Spleen (tissue), 11 donors: ENCODE measurements around the gene PLCB1. TPM values are rescaled to one million over a fixed set of nuclear protein-coding genes. Genes with fewer than 3 reads are reported as not detected.
A peak's percentile ranks its signal among the peaks of the same experiment; 100 is the strongest.

Source experiments
- DNase-seq: peaks from one replicate; pipeline ENCODE4 v3.0.0-alpha.2; 2020
- H3K27ac ChIP-seq, 8 donors: fragments of 200-600 bp; sonication (generic) in 7 of 8; 1 replicate in 4 of 8; 2 replicates in 4 of 8; pipeline versions ENCODE4 v1.5.0 to v1.8.0; 2016 to 2021; ENCODE audit warnings: inconsistent platforms in 4 of 8, mild to moderate bottlenecking in 4 of 8, moderate library complexity in 1 of 8
- H3K27me3 ChIP-seq, 7 donors: fragments of 200-600 bp; sonication (generic) in 6 of 7; replicated peaks in 1 of 7; 1 replicate in 4 of 7; 2 replicates in 3 of 7; pipeline versions ENCODE4 v1.5.0 to v1.8.0; 2016 to 2021; ENCODE audit warnings: inconsistent platforms in 3 of 7, mild to moderate bottlenecking in 1 of 7
- H3K36me3 ChIP-seq, 6 donors: fragments of 200-600 bp; sonication (generic) in 5 of 6; 1 replicate in 4 of 6; 2 replicates in 2 of 6; pipeline versions ENCODE4 v1.5.0 to v1.8.0; 2016 to 2021; ENCODE audit warnings: inconsistent platforms in 2 of 6
- H3K4me1 ChIP-seq, 6 donors: fragments of 200-600 bp; sonication (generic) in 5 of 6; 1 replicate in 3 of 6; 2 replicates in 3 of 6; pipeline versions ENCODE4 v1.5.0 to v1.8.0; 2016 to 2021; ENCODE audit warnings: inconsistent platforms in 3 of 6
- H3K4me3 ChIP-seq, 8 donors: fragments of 200-600 bp; sonication (generic) in 7 of 8; 1 replicate in 4 of 8; 2 replicates in 4 of 8; pipeline versions ENCODE4 v1.5.0 to v1.8.0; 2016 to 2021; ENCODE audit warnings: inconsistent platforms in 4 of 8, mild to moderate bottlenecking in 4 of 8, moderate library complexity in 2 of 8
- H3K9me3 ChIP-seq, 8 donors: fragments of 200-600 bp; sonication (generic) in 7 of 8; 1 replicate in 4 of 8; 2 replicates in 4 of 8; pipeline versions ENCODE4 v1.5.0 to v1.8.0; 2016 to 2021; ENCODE audit warnings: inconsistent platforms in 4 of 8
- CTCF ChIP-seq, 11 experiments: fragments of 200-600 bp in 7 of 11; fragments of 450-650 bp in 4 of 11; sonication (generic) in 4 of 11; IDR thresholded peaks in 8 of 11; conservative IDR thresholded peaks in 3 of 11; 1 replicate in 7 of 11; 2 replicates in 4 of 11; pipeline versions ENCODE4 v1.4.0 to v1.8.0; 2016 to 2021; ENCODE audit warnings: antibody characterized with exemption in 11 of 11, inconsistent platforms in 4 of 11, mild to moderate bottlenecking in 1 of 11
- POLR2A ChIP-seq, 3 donors: fragments of 450-650 bp; IDR thresholded peaks; one replicate each; pipeline ENCODE4 v1.5.1; 2017; ENCODE audit warnings: antibody characterized with exemption in 3 of 3, mild to moderate bottlenecking in 1 of 3
- POLR2AphosphoS5 ChIP-seq, 3 donors: sonication (generic); formaldehyde crosslinking; IDR thresholded peaks; one replicate each; pipeline ENCODE4 v1.5.1; 2017; ENCODE audit warnings: antibody characterized with exemption in 3 of 3
- WGBS, 5 donors: extraction: QIAGEN DNeasy Blood & Tissue Kit in 3 of 5; methylation state at CpG; one replicate each; pipeline versions ENCODE4 v1.1.5 to v1.1.7; 2013 to 2018; 5-methylcytosine and 5-hydroxymethylcytosine counted together
- intact Hi-C: fragments of 100-400 bp; cut with DNase I; formaldehyde crosslinking; loops from one replicate; pipeline ENCODE4 v1.15.0; 2023; ENCODE audit warnings: low total_unique reads
- polyA plus RNA-seq, 3 donors: library from polyadenylated mRNA; stranded (reverse); fragments of 200-250 nt; gene quantifications; one replicate each; pipeline ENCODE4 v1.2.1, GENCODE V29; 2013
- total RNA-seq, 7 donors: library from RNA; depleted of rRNA in 3 of 7; stranded (reverse); fragments of >200 nt in 3 of 7; fragmentation: NEBNext Ultra II Directional in 4 of 7; extraction: Animal tissue kit (Norgen Biotek cat#: 25700) in 4 of 7; gene quantifications; one replicate each; pipeline versions ENCODE4 v1.1.0 to v1.2.1, GENCODE V29; 2016 to 2021
- donor health status: healthy with polysubstance abuse.
- donor health status: DM: no; HTN: no; CAD: no; lungs with moderate emphysema.
- donor health status: DM: no; HTN: no; CAD: no.
- donor health status: Bipolar disorder and iron deficiency.
- donor health status: healthy.
- donor health status: DM: no; HTN: no; CAD: no.
- donor health status: DM: yes; HTN: yes; CAD: no.

Gene PLCB1
- total and polyA plus RNA-seq, 10 donors: 1.0 to 33.7 (median 16.2) TPM

DNA sequence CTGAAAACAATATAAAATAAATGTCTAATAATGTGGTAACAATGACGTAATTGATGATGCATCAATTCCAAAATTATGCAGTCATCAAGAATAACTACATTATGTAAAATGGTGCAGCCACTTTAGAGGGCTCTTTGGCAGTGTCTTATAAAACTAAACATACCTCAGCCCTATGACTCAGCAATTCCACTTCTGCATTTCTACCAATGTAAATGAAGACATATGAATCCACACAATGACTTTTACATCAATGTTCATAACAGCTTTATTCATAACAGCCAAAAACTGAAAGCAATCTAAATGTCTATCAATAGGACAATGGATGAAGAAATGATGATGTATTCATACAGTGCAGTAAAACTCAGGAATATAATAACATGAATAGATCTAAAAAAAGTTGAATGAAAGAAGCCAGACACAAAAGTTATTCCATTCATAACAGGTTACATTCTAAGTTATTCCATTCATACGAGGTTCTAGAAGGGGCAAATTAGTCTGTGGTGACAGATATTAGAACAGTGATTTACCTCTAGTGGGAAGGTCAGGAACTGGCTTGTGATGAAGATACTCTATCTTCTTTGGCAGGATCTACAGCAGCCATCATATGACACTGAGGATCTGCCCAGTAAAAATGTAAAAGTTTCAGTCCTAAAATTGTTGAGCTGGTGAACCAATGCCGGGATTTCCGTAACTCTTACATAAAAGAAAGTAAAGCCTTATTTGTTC, 396.1 kb downstream of the PLCB1 start:
- intact Hi-C loops: no loop called here
- Histone ChIP-seq H3K27ac (peak overlapping the region in 1 of 8 donors; percentile 5), H3K4me1 (peaks cover 0 to 3% (median 0%) of the 10 kb centered on the region in 6 donors), H3K4me3 (no peak overlapping the region), H3K27me3 (no peaks in the 10 kb centered on the region), H3K36me3 (no peaks in the 10 kb centered on the region), H3K9me3 (no peaks in the 10 kb centered on the region)
- no peak for DNase-seq
- no peak for TF ChIP-seq CTCF (IDR thresholded peaks at IDR 0.05 in 8 of 11, conservative IDR thresholded peaks at IDR 0.05 in 3 of 11)
- no peak for TF ChIP-seq POLR2AphosphoS5 (IDR thresholded peaks at IDR 0.05)
- no peak for TF ChIP-seq POLR2A (IDR thresholded peaks at IDR 0.05)
- WGBS, 5 donors: 59 to 68% (median 63%) methylated on average over 4 of the region's 4 CpGs

DNA sequence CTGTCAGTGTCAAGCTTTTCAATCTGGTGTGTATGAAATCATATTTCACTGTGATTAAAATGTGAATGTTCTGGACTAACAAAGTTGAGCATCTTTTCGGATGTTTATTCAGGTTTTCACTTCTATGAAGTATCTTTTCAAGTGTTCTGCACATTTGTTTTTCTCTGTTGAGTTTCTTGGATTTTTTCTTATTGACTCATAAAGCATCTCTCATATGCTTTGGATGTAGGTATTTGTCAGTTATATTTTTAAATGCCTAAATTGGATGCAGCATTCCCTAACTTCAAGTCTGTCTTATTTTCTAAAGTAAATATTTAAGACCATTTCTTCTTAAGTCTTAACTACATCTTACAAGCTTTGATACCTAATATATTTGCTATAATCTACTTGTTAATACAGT, 398.0 kb downstream of the PLCB1 start:
- no peaks in the 10 kb centered on the region for H3K9me3 ChIP-seq
- WGBS, 5 donors: 87 to 98% (median 91%) methylated on average over 1 of the region's 1 CpG
- H3K4me1 ChIP-seq: peaks cover 0 to 3% (median 0%) of the 10 kb centered on the region in 6 donors
- no peak for DNase-seq
- no peak for TF ChIP-seq CTCF (IDR thresholded peaks at IDR 0.05 in 8 of 11, conservative IDR thresholded peaks at IDR 0.05 in 3 of 11)
- TF ChIP-seq POLR2A (IDR thresholded peaks at IDR 0.05): no peak
- TF ChIP-seq POLR2AphosphoS5 (IDR thresholded peaks at IDR 0.05): no peak
- H3K4me3 ChIP-seq: no peak overlapping the region
- intact Hi-C loops: no loop called here
- H3K36me3 ChIP-seq: no peaks in the 10 kb centered on the region
- H3K27ac ChIP-seq: no peak overlapping the region
- no peaks in the 10 kb centered on the region for H3K27me3 ChIP-seq

DNA sequence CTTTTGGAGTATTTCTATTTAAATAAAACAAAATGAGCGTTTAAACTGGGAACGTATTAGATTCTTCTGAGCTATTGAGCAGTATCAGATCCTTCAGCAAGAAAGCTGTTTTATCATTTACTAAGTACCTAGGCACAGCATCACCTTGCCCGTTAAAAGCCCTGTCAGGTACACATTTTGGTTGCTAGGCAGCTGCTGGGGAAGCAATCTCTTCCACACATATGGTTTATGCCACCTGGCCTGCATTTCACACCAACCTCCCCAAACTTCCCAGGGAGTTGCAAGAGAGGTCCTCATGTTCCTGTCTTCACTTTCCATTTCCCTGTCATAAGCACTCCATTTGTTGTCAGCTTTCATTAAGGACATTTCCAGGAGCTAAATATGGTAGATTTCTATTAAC, 400.1 kb downstream of the PLCB1 start:
- Histone ChIP-seq H3K36me3 (no peaks in the 10 kb centered on the region), H3K4me1 (peaks cover 0 to 20% (median 2%) of the 10 kb centered on the region in 6 donors), H3K4me3 (no peak overlapping the region), H3K27ac (no peak overlapping the region), H3K27me3 (no peaks in the 10 kb centered on the region), H3K9me3 (no peaks in the 10 kb centered on the region)
- intact Hi-C loops: no loop called here
- TF ChIP-seq CTCF (IDR thresholded peaks at IDR 0.05 in 8 of 11, conservative IDR thresholded peaks at IDR 0.05 in 3 of 11) (no peak), POLR2A (IDR thresholded peaks at IDR 0.05) (no peak), POLR2AphosphoS5 (IDR thresholded peaks at IDR 0.05) (no peak)
- no peak for DNase-seq
- 79 to 97% (median 92%) methylated on average over 3 of the region's 3 CpGs for WGBS, 5 donors

DNA sequence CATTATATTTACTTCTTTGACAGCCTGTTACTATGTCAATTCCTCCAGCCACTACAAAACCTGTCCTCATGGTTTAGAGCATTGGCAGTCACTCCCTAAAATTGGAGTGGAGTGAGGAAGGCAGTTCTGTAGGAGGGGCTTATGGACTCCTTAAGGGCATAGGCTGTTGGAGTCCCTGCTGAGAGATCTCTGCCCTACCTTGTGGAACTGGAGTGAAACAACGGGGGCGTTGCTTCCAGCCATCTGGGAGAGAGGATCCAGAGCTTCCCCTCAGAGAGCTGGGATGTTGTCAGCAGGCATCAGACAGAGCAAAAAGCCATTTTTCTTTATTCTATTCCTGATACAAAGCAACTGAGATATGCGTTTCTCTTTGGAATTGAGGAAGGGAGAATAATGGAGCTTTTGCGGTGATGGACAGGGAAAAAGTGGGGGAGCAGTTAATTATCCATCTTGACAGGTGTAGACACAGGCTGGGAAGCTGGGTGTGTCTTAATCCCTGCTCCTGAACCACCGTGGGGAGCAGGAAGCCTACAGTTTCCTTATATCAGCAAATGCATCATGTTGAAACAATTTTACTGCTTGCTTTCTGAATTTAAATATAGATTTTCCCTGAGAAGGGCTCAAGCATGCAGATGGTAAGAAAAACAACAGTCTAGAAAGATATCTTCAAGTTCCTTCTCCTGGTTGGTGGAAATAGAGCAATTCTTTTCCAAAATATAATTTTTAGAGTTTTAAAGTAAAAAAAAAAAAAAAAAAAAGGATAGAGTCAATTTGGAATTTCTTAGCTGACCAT, 402.5 kb downstream of the PLCB1 start:
- WGBS, 5 donors: 69 to 81% (median 76%) methylated on average over 5 of the region's 5 CpGs
- TF ChIP-seq POLR2AphosphoS5 (IDR thresholded peaks at IDR 0.05) (no peak), POLR2A (IDR thresholded peaks at IDR 0.05) (no peak), CTCF (IDR thresholded peaks at IDR 0.05 in 8 of 11, conservative IDR thresholded peaks at IDR 0.05 in 3 of 11) (no peak)
- H3K4me3 ChIP-seq: no peak overlapping the region
- DNase-seq: no peak
- intact Hi-C loops: no loop called here
- no peaks in the 10 kb centered on the region for H3K9me3 ChIP-seq
- H3K27me3 ChIP-seq: no peaks in the 10 kb centered on the region
- no peak overlapping the region for H3K27ac ChIP-seq
- peaks cover 0 to 19% (median 2%) of the 10 kb centered on the region in 6 donors for H3K4me1 ChIP-seq
- no peaks in the 10 kb centered on the region for H3K36me3 ChIP-seq
